Adrenal gland (tissue), 5 donors: ENCODE results near the gene PLAGL2.

Experiments used
- POLR2A ChIP-seq, 2 donors: fragments of 450-650 bp; IDR thresholded peaks; one replicate each; pipeline ENCODE4 v1.6.1; 2017; ENCODE audit warnings: antibody characterized with exemption in 2 of 2, mild to moderate bottlenecking in 2 of 2, moderate library complexity in 1 of 2
- TF ChIP-seq, protein P1 (sequence below), 6 experiments: fragments of 450-650 bp in 4 of 6; fragments of 200-600 bp in 2 of 6; sonication (generic) in 1 of 6; IDR thresholded peaks; 1 replicate in 5 of 6; 2 replicates in 1 of 6; pipeline versions ENCODE4 v1.5.1 to v1.8.0; 2016 to 2021; ENCODE audit warnings: antibody characterized with exemption in 6 of 6, mild to moderate bottlenecking in 2 of 6, moderate library complexity in 1 of 6
- donor health status: DM: no; HTN: no; CAD: no.

DNA sequence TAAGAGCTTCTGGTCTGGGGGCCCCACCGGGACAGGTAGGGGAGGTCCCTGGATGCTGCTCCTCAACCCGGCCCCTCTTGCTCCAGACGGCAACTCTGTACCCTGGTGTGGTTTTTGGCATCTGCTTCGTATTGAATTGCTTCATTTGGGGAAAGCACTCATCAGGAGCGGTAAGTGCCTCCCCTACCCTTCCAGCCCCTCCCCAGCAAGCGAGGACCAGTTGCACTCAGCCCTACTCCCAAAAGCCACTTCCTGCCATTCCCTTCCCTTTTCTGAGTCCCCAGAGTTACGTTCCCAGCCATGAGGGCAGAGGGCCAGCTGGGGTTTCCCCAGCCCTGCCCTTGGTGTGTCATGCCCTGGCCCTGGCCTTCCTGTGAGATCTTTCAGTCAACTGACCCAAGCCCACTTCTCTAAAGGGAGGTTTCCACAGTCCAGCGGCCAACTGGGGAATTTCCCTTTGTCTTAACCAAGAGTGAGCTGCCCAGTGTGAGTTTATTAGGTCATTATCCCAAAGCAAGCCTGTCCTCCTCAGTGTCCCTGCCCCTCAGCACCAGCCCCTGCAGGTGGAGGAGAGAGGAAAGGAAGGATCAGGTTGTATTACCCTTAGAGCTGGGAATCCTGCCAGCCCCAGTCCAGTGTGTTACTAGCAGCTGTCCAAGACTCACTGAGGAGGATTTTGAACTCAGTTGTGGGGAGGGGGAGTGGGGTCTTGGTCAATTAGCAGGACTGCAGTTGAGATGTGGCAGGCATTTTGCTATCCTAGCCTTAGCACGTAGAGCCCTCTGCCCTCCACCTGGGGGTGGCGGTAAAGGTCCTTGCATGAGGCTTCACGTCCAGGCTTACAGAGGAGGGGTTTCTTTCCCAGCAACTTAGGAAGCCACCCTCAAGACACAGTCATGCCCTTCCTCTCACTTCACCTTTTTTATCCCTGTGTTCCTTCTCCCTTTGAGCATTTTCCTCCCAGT lies 52.2 kb downstream of the PLAGL2 start:
- TF ChIP-seq, protein P1, sequence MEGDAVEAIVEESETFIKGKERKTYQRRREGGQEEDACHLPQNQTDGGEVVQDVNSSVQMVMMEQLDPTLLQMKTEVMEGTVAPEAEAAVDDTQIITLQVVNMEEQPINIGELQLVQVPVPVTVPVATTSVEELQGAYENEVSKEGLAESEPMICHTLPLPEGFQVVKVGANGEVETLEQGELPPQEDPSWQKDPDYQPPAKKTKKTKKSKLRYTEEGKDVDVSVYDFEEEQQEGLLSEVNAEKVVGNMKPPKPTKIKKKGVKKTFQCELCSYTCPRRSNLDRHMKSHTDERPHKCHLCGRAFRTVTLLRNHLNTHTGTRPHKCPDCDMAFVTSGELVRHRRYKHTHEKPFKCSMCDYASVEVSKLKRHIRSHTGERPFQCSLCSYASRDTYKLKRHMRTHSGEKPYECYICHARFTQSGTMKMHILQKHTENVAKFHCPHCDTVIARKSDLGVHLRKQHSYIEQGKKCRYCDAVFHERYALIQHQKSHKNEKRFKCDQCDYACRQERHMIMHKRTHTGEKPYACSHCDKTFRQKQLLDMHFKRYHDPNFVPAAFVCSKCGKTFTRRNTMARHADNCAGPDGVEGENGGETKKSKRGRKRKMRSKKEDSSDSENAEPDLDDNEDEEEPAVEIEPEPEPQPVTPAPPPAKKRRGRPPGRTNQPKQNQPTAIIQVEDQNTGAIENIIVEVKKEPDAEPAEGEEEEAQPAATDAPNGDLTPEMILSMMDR (IDR thresholded peaks at IDR 0.05) = peak in 4 of 6 experiments; percentile 28 to 46 (median 34)
- TF ChIP-seq POLR2A (IDR thresholded peaks at IDR 0.05) = no peak
